K562 (cell line): ENCODE results near the gene DNAAF1.

Source experiments
- ARNT ChIP-seq, 2 experiments: fragments of 450-650 bp; IDR thresholded peaks; 2 replicates each; pipeline ENCODE4 v1.6.1; 2016; ENCODE audit warnings: mild to moderate bottlenecking in 1 of 2
- BACH1 ChIP-seq: fragments of 200-800 bp; sonication (Bioruptor generic); IDR thresholded peaks from 2 replicates; pipeline ENCODE4 v1.6.1; 2016; ENCODE audit warnings: missing genetic modification characterization, missing compliant biosample characterization
- BCL6 ChIP-seq: fragments of 250-450 bp; sonication (Bioruptor Pico); IDR thresholded peaks from 2 replicates; pipeline ENCODE4 v1.4.0; 2020
- CTCF ChIP-seq, 3 experiments: IDR thresholded peaks in 2 of 3; conservative IDR thresholded peaks in 1 of 3; 2 replicates each; pipeline ENCODE4 v1.5.1; 2011 to 2012; ENCODE audit warnings: low read length in 3 of 3, mild to moderate bottlenecking in 3 of 3, control low read depth in 2 of 3, improper control_type of control experiment in 1 of 3, inconsistent platforms in 1 of 3, low read depth in 1 of 3, mixed read lengths in 1 of 3, moderate library complexity in 1 of 3; ENCODE audit not compliant: insufficient read depth in 2 of 3
- ELF4 ChIP-seq: fragments of 450-650 bp; formaldehyde crosslinking; IDR thresholded peaks from 2 replicates; pipeline ENCODE4 v1.4.0; 2022; ENCODE audit warnings: missing genetic modification characterization
- EZH2 ChIP-seq: IDR thresholded peaks from 2 replicates; pipeline ENCODE4 v1.6.1; 2012; ENCODE audit warnings: low read depth, mild to moderate bottlenecking, inconsistent platforms, low read length, borderline replicate concordance
- HNRNPL ChIP-seq: fragments of 200-400 bp; formaldehyde crosslinking; IDR thresholded peaks from 2 replicates; pipeline ENCODE4 v1.6.1; 2017; ENCODE audit warnings: low read depth, mild to moderate bottlenecking, low read length
- MAX ChIP-seq: sonication (generic); formaldehyde crosslinking; IDR thresholded peaks from 2 replicates; pipeline ENCODE4 v1.9.0; 2022; ENCODE audit warnings: mild to moderate bottlenecking, missing genetic modification reagents
- POLR2A ChIP-seq: fragments of 450-650 bp; conservative IDR thresholded peaks from 2 replicates; pipeline ENCODE4 v1.6.1; 2016
- POLR2AphosphoS5 ChIP-seq: IDR thresholded peaks from 2 replicates; pipeline ENCODE4 v1.6.1; 2011; ENCODE audit warnings: mild to moderate bottlenecking, low read depth, low read length, moderate library complexity; ENCODE audit not compliant: control insufficient read depth, insufficient read depth
- SMAD1 ChIP-seq: fragments of 150-350 bp; IDR thresholded peaks from 2 replicates; pipeline ENCODE4 v1.6.1; 2014; ENCODE audit warnings: low read length, low read depth; ENCODE audit not compliant: partially characterized antibody
- ZNF282 ChIP-seq: sonication (generic); formaldehyde crosslinking; IDR thresholded peaks from 2 replicates; pipeline ENCODE4 v1.8.1; 2023; ENCODE audit warnings: missing genetic modification reagents
- ZNF408 ChIP-seq: fragments of 250-450 bp; sonication (Bioruptor Pico); IDR thresholded peaks from 2 replicates; pipeline ENCODE4 v1.4.0; 2020; ENCODE audit warnings: low read depth, mild to moderate bottlenecking, moderate library complexity

GRCh38 chr16:84139628-84140258 is 5.4 kb upstream of the DNAAF1 start:
- peak; percentile 61 for TF ChIP-seq ELF4 (CRISPR knock-in tag)
- peak in 1 of 2 experiments; percentile 47; a peak in 2 of 4 replicates for TF ChIP-seq ARNT (IDR thresholded peaks at IDR 0.05)
- TF ChIP-seq EZH2, result no peak
- no peak for TF ChIP-seq POLR2AphosphoS5
- TF ChIP-seq BCL6 (CRISPR knock-in tag), result no peak
- no peak for TF ChIP-seq HNRNPL
- TF ChIP-seq ZNF408 (CRISPR knock-in tag), result no peak
- no peak for TF ChIP-seq POLR2A
- no peak for TF ChIP-seq CTCF (IDR thresholded peaks at IDR 0.05 in 2 of 3, conservative IDR thresholded peaks at IDR 0.05 in 1 of 3; ENCODE audit: insufficient read depth in 2 of 3, low read depth in 1 of 3, low read length in 3 of 3)
- TF ChIP-seq MAX, result no peak; the same call in 1 of the 2 replicates
- no peak; the same call in none of the 2 replicates for TF ChIP-seq BACH1 (tag)
- no peak for TF ChIP-seq ZNF282 (CRISPR knock-in tag)
- TF ChIP-seq SMAD1, result no peak
